Right atrium auricular region (tissue), 2 donors: ENCODE measurements around the gene TNNI3K. TPM values are rescaled to one million over a fixed set of nuclear protein-coding genes. Genes with fewer than 3 reads are reported as not detected.
A peak's percentile ranks its signal among the peaks of the same experiment; 100 is the strongest.

Experiments used
- DNase-seq: peaks from one replicate; pipeline ENCODE4 v3.0.0-alpha.2; 2019; ENCODE audit warnings: low spot score
- H3K27ac ChIP-seq, 2 donors: fragments of 200-600 bp; sonication (generic); 1 replicate in 1 of 2; 2 replicates in 1 of 2; pipeline ENCODE4 v1.5.1; 2016 to 2019
- H3K27me3 ChIP-seq, 2 donors: fragments of 200-600 bp; sonication (generic); one replicate each; pipeline versions ENCODE4 v1.5.1 to v1.6.0; 2017 to 2019
- H3K36me3 ChIP-seq: fragments of 200-600 bp; sonication (generic); one replicate; pipeline ENCODE4 v1.5.1; 2016
- H3K4me1 ChIP-seq, 2 donors: fragments of 200-600 bp; sonication (generic); one replicate each; pipeline versions ENCODE4 v1.5.1 to v1.6.0; 2017 to 2019
- H3K4me3 ChIP-seq, 2 donors: fragments of 200-600 bp; sonication (generic); 1 replicate in 1 of 2; 2 replicates in 1 of 2; pipeline ENCODE4 v1.5.1; 2017 to 2019; ENCODE audit warnings: mild to moderate bottlenecking in 1 of 2, moderate library complexity in 1 of 2
- H3K9me3 ChIP-seq, 2 donors: fragments of 200-600 bp; sonication (generic); one replicate each; pipeline ENCODE4 v1.5.1; 2019
- CTCF ChIP-seq, 2 donors: fragments of 200-600 bp; sonication (generic); IDR thresholded peaks; one replicate each; pipeline ENCODE4 v1.5.1; 2019; ENCODE audit warnings: antibody characterized with exemption in 2 of 2
- total RNA-seq, 2 donors: library from RNA; depleted of rRNA; stranded (reverse); fragments of >200 nt; gene quantifications; one replicate each; pipeline ENCODE4 v1.1.0, GENCODE V29; 2016

The TNNI3K gene
- total RNA-seq, 2 donors from 2014 or later, result 14.6 to 18.3 TPM

- H3K27ac ChIP-seq, result no peak overlapping the region
- no peak for TF ChIP-seq CTCF (IDR thresholded peaks at IDR 0.05)
- H3K27me3 ChIP-seq, result no peaks in the 10 kb centered on the region
- no peaks in the 10 kb centered on the region for H3K9me3 ChIP-seq
- peaks cover 0 to 11% of the 10 kb centered on the region in 2 donors for H3K4me1 ChIP-seq
- no peak overlapping the region for H3K4me3 ChIP-seq
- DNase-seq, result no peak
- no peaks in the 10 kb centered on the region for H3K36me3 ChIP-seq
Measured at GRCh38 chr1:74422421-74423292, 187.5 kb downstream of the TNNI3K start.

- Histone ChIP-seq H3K9me3 (no peaks in the 10 kb centered on the region), H3K4me3 (no peak overlapping the region), H3K36me3 (no peaks in the 10 kb centered on the region), H3K27me3 (no peaks in the 10 kb centered on the region), H3K4me1 (peaks cover 0 to 11% of the 10 kb centered on the region in 2 donors), H3K27ac (no peak overlapping the region)
- TF ChIP-seq CTCF (IDR thresholded peaks at IDR 0.05), result no peak
- DNase-seq, result no peak
Measured at GRCh38 chr1:74423471-74423870, 188.3 kb downstream of the TNNI3K start.

GRCh38 chr1:74425676-74426075 is 190.5 kb downstream of the TNNI3K start:
- no peak overlapping the region for H3K4me3 ChIP-seq
- H3K27ac ChIP-seq, result peak overlapping the region in 1 of 2 donors; percentile 29
- peaks cover 0 to 11% of the 10 kb centered on the region in 2 donors for H3K4me1 ChIP-seq
- H3K36me3 ChIP-seq, result no peaks in the 10 kb centered on the region
- H3K9me3 ChIP-seq, result no peaks in the 10 kb centered on the region
- no peak for DNase-seq
- TF ChIP-seq CTCF (IDR thresholded peaks at IDR 0.05), result no peak
- no peaks in the 10 kb centered on the region for H3K27me3 ChIP-seq

- DNase-seq, result no peak
- Histone ChIP-seq H3K36me3 (no peaks in the 10 kb centered on the region), H3K27me3 (no peaks in the 10 kb centered on the region), H3K9me3 (no peaks in the 10 kb centered on the region), H3K4me3 (no peak overlapping the region), H3K4me1 (peaks cover 0 to 11% of the 10 kb centered on the region in 2 donors), H3K27ac (peak overlapping the region; percentile 11 to 29)
- TF ChIP-seq CTCF (IDR thresholded peaks at IDR 0.05), result no peak
Measured at GRCh38 chr1:74426208-74426937, 191.2 kb downstream of the TNNI3K start.

- no peak for TF ChIP-seq CTCF (IDR thresholded peaks at IDR 0.05)
- no peaks in the 10 kb centered on the region for H3K9me3 ChIP-seq
- no peak for DNase-seq
- H3K4me3 ChIP-seq, result no peak overlapping the region
- no peak overlapping the region for H3K27ac ChIP-seq
- no peaks in the 10 kb centered on the region for H3K36me3 ChIP-seq
- H3K4me1 ChIP-seq, result peaks cover 0 to 11% of the 10 kb centered on the region in 2 donors
- H3K27me3 ChIP-seq, result no peaks in the 10 kb centered on the region
Measured at GRCh38 chr1:74427681-74428080, 192.5 kb downstream of the TNNI3K start.
